ENCODE measurements around the gene MIA2.

The MIA2 gene

GRCh38 chr14:39384177-39384576, 150.5 kb downstream of the MIA2 start:
- FAIRE-seq (no peak), DNase-seq (ENCODE audit: insufficient read length, low spot score) (no peak)
- no peak for TF ChIP-seq POLR2A (IDR thresholded peaks at IDR 0.05; ENCODE audit: low read depth, low read length)

GRCh38 chr14:39393289-39393688, 159.6 kb downstream of the MIA2 start:
- no peak for DNase-seq (ENCODE audit: insufficient read length, low spot score)
- TF ChIP-seq POLR2A (IDR thresholded peaks at IDR 0.05; ENCODE audit: low read depth, low read length) = no peak
- FAIRE-seq = no peak

GRCh38 chr14:39395555-39396254, 162.0 kb downstream of the MIA2 start:
- FAIRE-seq (no peak), DNase-seq (ENCODE audit: insufficient read length, low spot score) (no peak)
- TF ChIP-seq POLR2A (IDR thresholded peaks at IDR 0.05; ENCODE audit: low read depth, low read length) = no peak

GRCh38 chr14:39396448-39396847, 162.7 kb downstream of the MIA2 start:
- FAIRE-seq (no peak), DNase-seq (ENCODE audit: insufficient read length, low spot score) (no peak)
- TF ChIP-seq POLR2A (IDR thresholded peaks at IDR 0.05; ENCODE audit: low read depth, low read length) = no peak

- DNase-seq (ENCODE audit: insufficient read length, low spot score) = no peak
Measured at GRCh38 chr14:39398382-39398781, 164.7 kb downstream of the MIA2 start.

GRCh38 chr14:39406560-39406959, 172.8 kb downstream of the MIA2 start:
- no peak for TF ChIP-seq POLR2A (IDR thresholded peaks at IDR 0.05; ENCODE audit: low read depth, low read length)
- FAIRE-seq = no peak
- DNase-seq (ENCODE audit: insufficient read length, low spot score) = no peak

More at GRCh38 chr14:39398382-39398781, 164.7 kb downstream of the MIA2 start:
- no peak for TF ChIP-seq POLR2A (IDR thresholded peaks at IDR 0.05; ENCODE audit: low read depth, low read length)
- no peak for FAIRE-seq

GRCh38 chr14:39416072-39416471, 182.4 kb downstream of the MIA2 start:
- DNase-seq (ENCODE audit: insufficient read length, low spot score) = no peak
- no peak for TF ChIP-seq POLR2A (IDR thresholded peaks at IDR 0.05; ENCODE audit: low read depth, low read length)
- FAIRE-seq = no peak

GRCh38 chr14:39417014-39417413, 183.3 kb downstream of the MIA2 start:
- FAIRE-seq (no peak), DNase-seq (ENCODE audit: insufficient read length, low spot score) (no peak)
- no peak for TF ChIP-seq POLR2A (IDR thresholded peaks at IDR 0.05; ENCODE audit: low read depth, low read length)

GRCh38 chr14:39419272-39419671, 185.6 kb downstream of the MIA2 start:
- no peak for TF ChIP-seq POLR2A (IDR thresholded peaks at IDR 0.05; ENCODE audit: low read depth, low read length)
- DNase-seq (ENCODE audit: insufficient read length, low spot score) (no peak), FAIRE-seq (no peak)

GRCh38 chr14:39422243-39422642, 188.5 kb downstream of the MIA2 start:
- no peak for FAIRE-seq

GRCh38 chr14:39423793-39424192, 190.1 kb downstream of the MIA2 start:
- FAIRE-seq = no peak
- no peak for TF ChIP-seq POLR2A (IDR thresholded peaks at IDR 0.05; ENCODE audit: low read depth, low read length)
- no peak for DNase-seq (ENCODE audit: insufficient read length, low spot score)

More at GRCh38 chr14:39422243-39422642, 188.5 kb downstream of the MIA2 start:
- TF ChIP-seq POLR2A (IDR thresholded peaks at IDR 0.05; ENCODE audit: low read depth, low read length) = no peak
- no peak for DNase-seq (ENCODE audit: insufficient read length, low spot score)

- TF ChIP-seq POLR2A (IDR thresholded peaks at IDR 0.05; ENCODE audit: low read depth, low read length) = no peak
- DNase-seq (ENCODE audit: insufficient read length, low spot score) = no peak
- FAIRE-seq = no peak
Measured at GRCh38 chr14:39425947-39426346, 192.2 kb downstream of the MIA2 start.

GRCh38 chr14:39426605-39427004, 192.9 kb downstream of the MIA2 start:
- DNase-seq (ENCODE audit: insufficient read length, low spot score) (no peak), FAIRE-seq (no peak)
- TF ChIP-seq POLR2A (IDR thresholded peaks at IDR 0.05; ENCODE audit: low read depth, low read length) = no peak

GRCh38 chr14:39428118-39428517, 194.4 kb downstream of the MIA2 start:
- TF ChIP-seq POLR2A (IDR thresholded peaks at IDR 0.05; ENCODE audit: low read depth, low read length) = no peak
- FAIRE-seq (no peak), DNase-seq (ENCODE audit: insufficient read length, low spot score) (no peak)

GRCh38 chr14:39430762-39431415, 197.2 kb downstream of the MIA2 start:
- no peak for FAIRE-seq
- TF ChIP-seq POLR2A (IDR thresholded peaks at IDR 0.05; ENCODE audit: low read depth, low read length) = no peak
- DNase-seq (ENCODE audit: insufficient read length, low spot score) = no peak
